Esophagus mucosa (tissue), 1 donor: ENCODE data around the gene UBALD2. TPM values are rescaled to one million over a fixed set of nuclear protein-coding genes. Genes with fewer than 3 reads are reported as not detected.
"Not testable (repeated sequence)": the region's sequence is repeated elsewhere in the genome, so short reads cannot be mapped to it uniquely, and the experiment has no call there.

Experiments
- ATAC-seq: fragments of 200-7000 bp; cut with Tn5 transposase; one replicate; pipeline ENCODE4 v1.9.1; 2020
- total RNA-seq: library from RNA; stranded (reverse); gene quantifications from one replicate; pipeline ENCODE4 v1.2.4, GENCODE V29; 2023
- donor health status: DM: yes; HTN: yes; CAD: no.

UBALD2 gene
- total RNA-seq, 1 donor from 2014 or later = 86.9 TPM

GRCh38 chr17:76266244-76266938, 1.2 kb downstream of the UBALD2 start:
- ATAC-seq = peak; percentile 3

- ATAC-seq = no peak
Observed at GRCh38 chr17:76267051-76267576, 2.0 kb downstream of the UBALD2 start.

DNA sequence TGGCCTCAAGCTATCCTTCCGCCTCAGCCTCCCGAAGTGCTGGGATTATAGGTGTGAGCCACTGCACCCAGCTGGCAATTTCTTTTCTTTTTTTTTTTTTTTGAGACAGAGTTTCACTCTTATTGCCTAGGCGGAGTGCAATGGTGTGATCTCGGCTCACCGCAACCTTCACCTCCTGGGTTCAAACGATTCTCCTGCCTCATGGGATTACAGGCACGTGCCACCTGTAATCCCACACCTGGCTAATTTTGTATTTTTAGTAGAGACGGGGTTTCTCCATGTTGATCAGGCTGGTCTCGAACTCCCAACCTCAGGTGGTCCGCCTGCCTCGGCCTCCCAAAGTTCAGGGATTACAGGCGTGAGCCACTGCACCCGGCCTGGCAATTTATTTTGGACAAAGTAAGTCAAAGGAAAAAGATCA, 2.4 kb downstream of the UBALD2 start:
- not testable (repeated sequence) for ATAC-seq

DNA sequence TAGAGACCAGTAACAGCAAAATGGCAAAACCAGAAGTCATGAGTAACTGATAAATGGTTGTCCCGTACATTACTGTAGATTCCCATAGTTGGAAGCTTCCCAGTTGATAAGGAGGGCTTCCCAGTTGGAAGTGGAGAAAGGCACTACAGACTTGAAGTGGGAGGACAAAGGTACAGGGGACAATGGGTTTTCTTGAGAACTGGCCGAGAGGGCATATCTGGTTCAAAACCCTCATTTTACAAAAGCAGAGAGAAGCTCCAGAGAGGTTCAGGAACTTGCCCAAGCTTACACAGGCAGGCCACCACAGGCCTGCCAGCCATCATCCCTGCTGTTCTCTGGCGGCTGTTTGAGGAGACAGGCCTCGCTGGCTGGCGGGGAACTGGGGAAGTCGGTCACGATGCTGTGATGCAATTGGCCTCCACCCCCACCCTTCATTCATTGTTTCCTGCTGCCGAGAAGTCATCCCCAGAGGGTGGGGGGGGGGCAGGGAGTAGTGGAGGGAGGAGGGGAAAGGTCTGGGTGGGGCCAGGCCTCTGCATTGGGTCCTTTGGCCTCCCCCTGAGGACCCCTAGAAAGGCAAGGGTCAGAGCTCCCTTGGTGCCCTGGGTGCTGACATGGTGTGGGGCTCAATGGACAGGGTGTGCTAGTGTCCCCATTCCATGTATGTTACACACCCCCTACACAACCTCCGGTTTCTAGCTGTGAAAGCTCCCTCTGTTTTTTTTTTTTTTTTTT, 3.0 kb downstream of the UBALD2 start:
- ATAC-seq = peak; percentile 41

- ATAC-seq = no peak
Observed at GRCh38 chr17:76268991-76269981, 4.1 kb downstream of the UBALD2 start.

GRCh38 chr17:76270127-76270592, 5.0 kb downstream of the UBALD2 start:
- no peak for ATAC-seq

GRCh38 chr17:76270770-76271668, 5.9 kb downstream of the UBALD2 start:
- ATAC-seq = no peak

DNA sequence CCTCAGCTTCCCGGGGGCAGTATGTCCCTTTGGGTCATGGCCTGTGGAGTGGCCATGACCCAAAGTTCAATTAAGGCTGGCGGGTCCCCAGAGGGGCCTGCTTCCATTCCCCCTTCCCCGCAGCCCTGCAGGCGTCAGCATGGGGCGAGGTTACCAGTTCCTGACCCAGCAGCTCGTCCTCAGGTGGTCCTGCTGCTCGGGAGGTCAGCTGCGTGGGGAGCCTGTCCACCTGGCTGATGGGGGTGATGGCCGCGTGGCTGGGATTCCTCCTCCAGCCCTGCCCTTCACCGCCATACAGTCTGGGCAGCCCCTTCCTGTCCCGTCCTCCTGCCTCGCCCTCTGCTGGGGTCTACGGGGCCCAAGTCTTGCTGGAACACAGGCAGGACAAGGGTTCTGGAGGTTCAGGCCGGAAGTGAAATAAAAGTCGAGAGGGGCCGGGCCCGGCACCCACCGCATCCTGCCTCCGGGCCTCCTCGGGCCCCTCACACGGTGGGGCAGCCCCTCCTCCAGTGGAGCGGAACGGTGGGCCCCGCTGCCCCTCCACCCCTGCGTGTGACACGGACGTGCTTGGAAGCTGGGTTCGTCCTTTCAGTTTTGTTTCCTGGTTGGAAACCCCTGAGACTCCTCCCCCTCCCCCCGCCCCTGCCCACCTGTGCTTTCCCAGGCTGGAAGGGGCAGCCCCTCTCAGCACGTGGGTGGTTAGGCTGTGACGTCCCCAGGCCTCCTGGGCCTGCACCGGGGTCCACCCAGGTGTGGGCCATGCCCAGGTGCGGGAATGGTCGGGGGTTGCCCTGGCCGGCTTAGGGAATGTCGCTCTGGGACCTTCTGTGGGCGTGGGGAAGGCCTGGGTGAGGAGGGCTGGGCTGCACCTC, 6.8 kb downstream of the UBALD2 start:
- ATAC-seq = peak; percentile 28

GRCh38 chr17:76272541-76273444, 7.6 kb downstream of the UBALD2 start:
- peak; percentile 17 for ATAC-seq

GRCh38 chr17:76273445-76274111, 8.4 kb downstream of the UBALD2 start:
- ATAC-seq = peak; percentile 0

DNA sequence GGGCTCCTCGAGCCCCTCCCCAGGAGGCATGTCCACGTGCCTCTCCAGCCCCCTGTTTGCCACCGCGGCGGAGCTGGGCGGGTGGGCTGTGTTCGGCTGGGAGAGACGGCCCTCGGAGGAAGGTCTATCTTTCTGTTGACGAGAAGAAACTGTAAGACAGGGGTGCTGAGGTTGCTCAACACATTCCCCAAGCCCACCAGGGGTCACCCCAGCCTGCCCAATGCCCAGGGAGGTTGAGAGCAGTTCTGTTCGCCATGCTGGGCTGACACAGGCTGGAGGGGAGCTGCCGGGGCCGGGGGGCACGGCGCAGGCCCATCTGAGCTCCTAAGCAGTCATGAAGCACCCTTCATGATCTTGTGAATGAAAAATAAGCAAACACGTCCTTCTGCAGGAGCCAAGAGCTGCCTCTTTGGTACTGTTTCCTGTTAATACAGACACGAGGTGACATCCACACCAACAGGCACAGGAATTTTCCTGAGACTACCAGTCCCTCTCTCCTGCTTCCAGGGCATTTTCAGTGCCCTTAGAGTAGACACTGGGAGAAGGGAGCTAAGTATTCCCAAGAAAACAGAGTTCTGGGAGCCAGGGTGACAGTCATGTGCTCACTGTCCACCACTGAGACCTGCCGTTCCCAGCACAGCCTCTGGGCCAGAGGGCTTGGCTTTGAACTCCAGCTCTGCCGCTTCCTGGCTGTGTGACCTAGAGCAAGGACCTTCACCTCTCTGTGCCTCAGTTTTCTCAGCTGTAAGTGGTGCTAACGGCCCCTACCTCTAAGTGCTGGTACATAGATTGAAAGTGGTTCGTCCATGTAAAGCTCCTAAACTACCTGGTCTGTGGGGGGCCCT, 9.2 kb downstream of the UBALD2 start:
- no peak for ATAC-seq

- no peak for ATAC-seq
Observed at GRCh38 chr17:76275382-76276068, 10.4 kb downstream of the UBALD2 start.

DNA sequence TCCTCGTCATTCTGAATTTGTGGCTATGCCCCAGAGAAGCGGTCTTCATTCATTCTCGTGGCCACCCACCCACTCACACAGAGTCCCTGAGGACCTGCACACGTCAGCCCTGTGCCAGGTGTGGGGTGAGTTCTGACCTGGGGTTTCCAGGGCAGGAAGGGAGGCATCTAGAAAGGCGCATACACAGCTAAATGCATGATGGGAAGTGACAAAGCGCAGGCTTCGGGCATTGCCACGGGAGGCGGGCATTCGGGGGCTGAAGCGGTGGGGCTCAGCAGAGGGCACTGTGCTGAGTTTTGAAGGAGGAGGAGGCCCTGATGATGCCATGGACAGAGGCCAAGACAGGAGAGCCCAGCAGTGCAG, 10.9 kb downstream of the UBALD2 start:
- no peak for ATAC-seq

- no peak for ATAC-seq
Observed at GRCh38 chr17:76276461-76277299, 11.5 kb downstream of the UBALD2 start.

GRCh38 chr17:76277300-76278267, 12.4 kb downstream of the UBALD2 start:
- no peak for ATAC-seq
